HEK293T (cell line): ENCODE data around the gene ATP11A.

Experiments used
- ARNT ChIP-seq: fragments of 450-650 bp; IDR thresholded peaks from 2 replicates; pipeline ENCODE4 v1.6.1; 2017; ENCODE audit warnings: mild to moderate bottlenecking
- BHLHE40 ChIP-seq: fragments of 450-650 bp; IDR thresholded peaks from 2 replicates; pipeline ENCODE4 v1.6.1; 2016; ENCODE audit warnings: mild to moderate bottlenecking, moderate library complexity, borderline replicate concordance
- CTBP1 ChIP-seq: fragments of 450-650 bp; IDR thresholded peaks from 2 replicates; pipeline ENCODE4 v1.6.1; 2016; ENCODE audit warnings: borderline replicate concordance
- ELF4 ChIP-seq: fragments of 450-650 bp; IDR thresholded peaks from 2 replicates; pipeline ENCODE4 v1.6.1; 2017; ENCODE audit warnings: antibody characterized with exemption
- FOXA1 ChIP-seq: fragments of 450-650 bp; IDR thresholded peaks from 2 replicates; pipeline ENCODE4 v1.6.1; 2016; ENCODE audit warnings: mild to moderate bottlenecking
- HDGF ChIP-seq: fragments of 450-650 bp; IDR thresholded peaks from 2 replicates; pipeline ENCODE4 v1.6.1; 2017; ENCODE audit warnings: antibody characterized with exemption, borderline replicate concordance
- NFRKB ChIP-seq: fragments of 450-650 bp; IDR thresholded peaks from 2 replicates; pipeline ENCODE4 v1.6.1; 2016; ENCODE audit warnings: mild to moderate bottlenecking, moderate library complexity
- SP1 ChIP-seq: fragments of 450-650 bp; IDR thresholded peaks from 2 replicates; pipeline ENCODE4 v1.6.1; 2017
- TARDBP ChIP-seq: fragments of 450-650 bp; IDR thresholded peaks from 2 replicates; pipeline ENCODE4 v1.6.1; 2016
- ZNF384 ChIP-seq: fragments of 450-650 bp; IDR thresholded peaks from 2 replicates; pipeline ENCODE4 v1.6.1; 2016

DNA sequence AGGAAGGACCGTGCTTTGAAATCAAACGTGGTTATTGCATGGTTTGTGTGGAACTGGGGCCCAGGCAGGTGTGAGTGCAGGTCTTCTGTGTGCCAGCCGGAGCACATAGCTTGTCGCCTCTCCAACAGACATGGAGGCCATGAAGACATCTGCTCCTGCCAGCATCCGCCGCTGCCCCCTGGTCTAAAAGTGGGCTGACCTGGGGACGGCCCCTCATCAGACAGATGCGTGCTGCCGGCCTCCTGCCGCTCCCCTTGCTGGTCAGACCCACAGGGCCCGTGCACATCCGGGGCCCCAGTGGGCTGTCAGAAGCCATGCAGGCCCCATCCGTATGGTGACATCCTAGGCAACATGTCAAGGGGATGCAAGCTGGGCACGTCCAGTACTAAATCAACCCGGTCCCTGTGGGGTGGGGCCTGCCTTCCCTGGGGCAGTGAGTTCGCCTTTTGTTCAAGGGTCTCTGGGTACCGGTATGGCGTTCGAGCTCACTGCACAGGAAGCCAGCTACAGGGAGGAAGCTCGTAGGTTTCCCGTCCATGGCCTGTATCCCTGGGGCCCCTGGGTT, 191.2 kb downstream of the ATP11A start:
- no peak for TF ChIP-seq BHLHE40
- TF ChIP-seq CTBP1, result no peak
- no peak for TF ChIP-seq SP1
- no peak for TF ChIP-seq ELF4
- TF ChIP-seq TARDBP, result no peak
- TF ChIP-seq ZNF384, result no peak
- TF ChIP-seq NFRKB, result no peak
- no peak for TF ChIP-seq ARNT
- no peak for TF ChIP-seq HDGF
- TF ChIP-seq FOXA1, result no peak
